HG02840 (cell line): ENCODE data around the gene NFAM1.

Source experiments
- ATAC-seq: cut with Tn5 transposase; IDR thresholded peaks from one replicate; pipeline ENCODE4 v1.9.1; 2021; ENCODE audit warnings: mild to moderate bottlenecking, moderate library complexity, moderate number of reproducible peaks; ENCODE audit not compliant: unreplicated experiment, low FRiP score

Gene NFAM1

DNA sequence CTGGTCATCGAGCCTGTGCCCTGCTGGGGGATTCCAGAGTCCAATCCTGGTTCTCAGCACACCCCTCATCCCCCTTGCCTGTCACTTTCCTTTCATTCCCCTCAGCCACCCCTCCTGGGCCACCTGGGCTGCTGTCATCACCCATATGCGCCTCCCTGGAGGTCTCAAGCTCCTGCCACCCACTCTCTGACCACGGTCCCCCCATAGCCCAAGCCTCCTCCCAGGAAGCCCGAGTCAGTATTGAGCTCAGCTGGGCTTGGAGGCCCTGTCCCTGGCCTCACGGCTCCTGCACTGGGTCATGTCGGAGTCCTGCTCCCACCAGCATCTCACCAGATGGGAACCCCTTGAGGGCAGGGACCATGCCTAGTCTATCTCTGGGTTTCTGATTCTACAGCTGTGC, 44.6 kb downstream of the NFAM1 start:
- ATAC-seq, result no peak

GRCh38 chr22:42385696-42386095, 46.5 kb downstream of the NFAM1 start:
- ATAC-seq, result no peak

GRCh38 chr22:42384506-42384905, 47.7 kb downstream of the NFAM1 start:
- no peak for ATAC-seq

DNA sequence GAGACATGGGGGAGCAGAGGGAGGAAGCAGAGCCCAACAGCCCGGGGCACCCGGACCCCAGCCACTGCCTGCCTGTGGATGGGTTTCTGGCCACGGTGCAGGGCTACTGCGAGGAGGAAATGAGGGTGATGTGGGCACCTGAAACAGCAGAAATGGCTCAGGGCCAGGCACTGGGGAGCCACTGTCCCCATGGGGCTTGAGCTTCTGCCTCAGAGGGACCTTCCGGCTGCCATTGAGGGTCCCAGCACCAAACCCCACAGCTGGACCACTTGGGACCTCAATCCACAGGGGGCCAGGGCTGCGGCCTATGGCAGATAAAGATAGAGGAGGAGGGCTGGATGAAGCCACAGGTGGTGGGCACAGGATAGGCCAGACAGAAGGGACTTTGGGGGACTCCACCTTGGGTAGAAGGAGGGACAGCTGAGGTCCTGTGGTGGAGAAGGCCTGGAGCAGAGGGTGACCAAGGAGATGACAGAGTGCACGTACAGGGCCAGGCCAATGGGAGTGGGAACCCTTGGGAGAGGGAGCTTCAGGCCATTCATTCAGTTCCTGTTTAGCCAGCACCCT, 48.3 kb downstream of the NFAM1 start:
- no peak for ATAC-seq

DNA sequence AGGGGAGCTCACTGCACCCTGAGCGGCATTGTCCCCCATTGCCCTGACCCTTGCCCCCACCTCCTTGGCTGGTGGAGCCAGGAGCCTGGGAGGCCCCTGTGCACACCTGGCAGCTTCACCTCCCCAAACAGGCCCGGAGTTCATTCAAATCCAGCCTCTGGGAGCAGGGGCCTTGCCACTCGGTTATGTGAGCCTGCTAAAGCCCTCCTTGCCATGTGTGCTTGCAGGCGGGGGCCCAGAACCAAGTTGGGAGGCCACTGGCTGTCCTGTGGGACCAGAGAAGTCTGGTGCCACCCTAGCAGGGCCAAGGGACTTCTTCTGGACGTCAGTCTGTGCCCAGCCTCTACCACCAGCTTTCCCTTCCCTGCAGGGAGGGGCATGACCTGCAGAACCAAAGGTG, 48.9 kb downstream of the NFAM1 start:
- ATAC-seq, result no peak

DNA sequence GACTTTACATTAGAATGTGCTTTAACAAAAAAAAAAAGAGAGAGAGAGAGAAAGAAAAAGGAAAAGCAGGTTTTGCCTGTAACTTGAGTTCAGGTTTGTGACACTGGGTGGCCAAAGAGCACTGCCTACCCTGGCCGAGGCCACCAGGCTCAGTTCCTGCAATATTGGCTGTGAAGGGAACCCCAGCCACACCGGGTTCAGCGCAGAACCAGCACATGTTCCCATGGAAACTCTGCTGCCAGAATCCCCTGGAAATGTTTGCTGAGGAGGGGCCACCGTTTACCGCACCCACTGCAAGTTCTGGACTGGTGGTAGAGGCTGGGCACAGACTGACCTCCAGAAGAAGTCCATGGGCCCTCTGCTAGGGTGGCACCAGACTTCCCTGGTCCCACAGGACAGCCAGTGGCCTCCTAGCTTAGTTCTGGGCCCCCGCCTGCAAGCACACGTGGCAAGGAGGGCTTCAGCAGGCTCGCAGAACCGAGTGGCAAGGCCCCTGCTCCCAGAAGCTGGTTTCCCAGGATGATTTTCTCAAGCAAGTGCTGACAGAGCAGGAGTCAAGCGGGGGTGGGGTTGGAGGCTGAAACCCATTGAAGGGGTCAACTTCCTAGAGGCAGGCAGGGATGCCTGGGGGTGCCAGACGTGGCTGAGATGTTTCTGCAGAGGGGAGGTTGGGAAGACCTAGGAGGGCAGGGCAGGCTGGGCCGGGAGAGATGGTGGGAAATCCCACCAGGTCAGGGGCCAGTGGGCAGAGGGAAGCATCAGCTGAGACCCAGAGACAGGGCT, 51.2 kb downstream of the NFAM1 start:
- no peak for ATAC-seq

GRCh38 chr22:42379966-42380537, 52.2 kb downstream of the NFAM1 start:
- ATAC-seq, result no peak

DNA sequence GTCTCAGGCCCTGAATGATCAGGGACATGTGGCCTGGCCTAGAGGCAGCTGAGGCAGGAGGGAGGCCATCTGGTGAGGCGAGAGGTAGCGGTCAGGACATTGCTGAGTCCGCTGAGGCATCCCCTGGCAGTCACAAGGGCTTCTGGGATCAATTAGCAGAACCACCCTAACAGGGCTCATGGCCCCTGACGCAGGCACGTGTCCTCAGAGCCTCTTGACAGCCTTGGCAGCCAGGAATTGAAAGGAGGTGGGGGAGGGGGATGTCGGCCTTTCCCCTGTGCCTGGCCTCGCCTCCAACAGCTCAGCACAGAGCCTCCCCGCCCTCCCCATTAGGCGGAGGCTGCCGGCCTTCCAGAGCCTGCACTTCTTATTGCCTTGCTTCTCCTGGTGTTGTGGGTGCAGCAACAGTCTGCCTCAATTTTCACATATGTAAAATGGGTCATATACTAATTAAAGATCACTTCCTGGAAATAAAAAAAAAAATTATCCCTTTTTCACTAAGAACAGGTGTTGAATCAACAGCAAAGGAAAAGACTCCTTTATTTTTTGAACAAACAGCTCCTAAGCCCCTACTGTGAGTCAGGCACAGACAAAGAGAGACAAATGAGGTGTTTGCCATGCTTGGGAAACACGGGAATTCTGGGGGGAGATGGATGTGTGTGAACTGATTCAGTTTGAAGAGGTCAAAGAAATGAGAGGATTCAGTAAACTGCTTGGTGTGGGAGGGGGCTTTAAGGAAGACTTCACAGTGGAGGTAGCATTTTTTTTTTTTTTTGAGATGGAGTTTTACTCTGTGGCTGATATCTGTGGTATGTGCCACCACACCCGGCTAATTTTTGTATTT, 55.3 kb downstream of the NFAM1 start:
- no peak for ATAC-seq

- ATAC-seq, result no peak
Observed at GRCh38 chr22:42375982-42376381, 56.2 kb downstream of the NFAM1 start.

GRCh38 chr22:42372976-42373375, 59.2 kb downstream of the NFAM1 start:
- no peak for ATAC-seq

DNA sequence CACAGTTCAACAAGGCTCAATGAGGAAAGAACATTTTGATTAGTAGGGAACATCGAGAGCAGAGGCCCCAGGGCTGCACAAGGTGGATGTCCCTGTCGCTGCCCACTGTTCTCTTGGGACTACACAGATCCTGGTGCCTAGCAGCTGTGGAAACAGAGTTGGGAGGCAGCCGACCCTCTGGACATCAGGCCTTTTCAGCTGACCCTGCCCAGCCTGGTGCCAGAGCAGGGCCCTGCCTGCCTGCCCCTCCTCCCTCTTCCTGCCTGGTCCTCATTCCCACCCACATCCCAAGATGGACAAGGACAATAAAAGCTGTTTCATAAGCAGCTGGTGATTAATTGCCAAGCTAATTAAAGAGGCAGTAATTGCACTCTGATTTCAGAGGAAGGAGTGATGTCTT, 60.7 kb downstream of the NFAM1 start:
- no peak for ATAC-seq

- no peak for ATAC-seq
Observed at GRCh38 chr22:42371099-42371498, 61.1 kb downstream of the NFAM1 start.

DNA sequence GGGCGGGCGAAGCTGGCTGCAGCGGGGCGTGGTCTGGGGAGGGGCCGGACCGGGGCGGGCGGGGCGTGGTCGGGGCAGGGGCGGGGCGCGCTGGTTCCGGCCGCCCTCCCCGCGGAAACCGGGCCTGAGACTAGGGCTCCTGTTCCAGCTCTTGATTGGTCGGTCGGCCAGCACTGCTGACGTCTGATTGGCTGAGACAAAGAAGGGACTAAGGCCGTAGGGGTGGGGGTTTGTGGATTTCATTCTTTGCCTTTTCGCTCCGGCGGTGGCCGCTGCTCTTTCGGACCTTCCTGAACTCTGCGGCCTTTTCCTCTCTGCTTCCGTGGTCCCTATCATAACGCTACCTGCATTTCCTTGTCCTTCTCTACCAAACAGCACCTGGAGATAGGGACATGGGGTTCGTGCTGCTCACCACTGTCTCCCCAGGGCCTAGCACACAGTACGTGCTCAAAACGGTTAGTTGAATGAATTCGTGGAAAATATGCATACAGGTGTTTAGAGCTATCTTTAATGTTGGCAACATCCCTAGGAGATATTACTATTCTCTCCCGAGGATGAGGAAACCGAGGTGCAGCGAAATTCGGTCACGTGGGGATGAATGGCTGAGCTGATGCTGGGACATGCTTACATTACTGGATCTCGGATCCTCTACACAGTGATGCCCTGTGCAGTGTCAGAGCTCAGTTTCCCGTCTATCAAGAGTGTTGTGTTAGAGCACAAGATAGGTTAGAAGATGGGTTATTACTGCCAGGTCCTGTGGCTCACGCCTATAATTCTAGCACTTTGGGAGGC, 62.8 kb downstream of the NFAM1 start:
- peak; percentile 85 for ATAC-seq

DNA sequence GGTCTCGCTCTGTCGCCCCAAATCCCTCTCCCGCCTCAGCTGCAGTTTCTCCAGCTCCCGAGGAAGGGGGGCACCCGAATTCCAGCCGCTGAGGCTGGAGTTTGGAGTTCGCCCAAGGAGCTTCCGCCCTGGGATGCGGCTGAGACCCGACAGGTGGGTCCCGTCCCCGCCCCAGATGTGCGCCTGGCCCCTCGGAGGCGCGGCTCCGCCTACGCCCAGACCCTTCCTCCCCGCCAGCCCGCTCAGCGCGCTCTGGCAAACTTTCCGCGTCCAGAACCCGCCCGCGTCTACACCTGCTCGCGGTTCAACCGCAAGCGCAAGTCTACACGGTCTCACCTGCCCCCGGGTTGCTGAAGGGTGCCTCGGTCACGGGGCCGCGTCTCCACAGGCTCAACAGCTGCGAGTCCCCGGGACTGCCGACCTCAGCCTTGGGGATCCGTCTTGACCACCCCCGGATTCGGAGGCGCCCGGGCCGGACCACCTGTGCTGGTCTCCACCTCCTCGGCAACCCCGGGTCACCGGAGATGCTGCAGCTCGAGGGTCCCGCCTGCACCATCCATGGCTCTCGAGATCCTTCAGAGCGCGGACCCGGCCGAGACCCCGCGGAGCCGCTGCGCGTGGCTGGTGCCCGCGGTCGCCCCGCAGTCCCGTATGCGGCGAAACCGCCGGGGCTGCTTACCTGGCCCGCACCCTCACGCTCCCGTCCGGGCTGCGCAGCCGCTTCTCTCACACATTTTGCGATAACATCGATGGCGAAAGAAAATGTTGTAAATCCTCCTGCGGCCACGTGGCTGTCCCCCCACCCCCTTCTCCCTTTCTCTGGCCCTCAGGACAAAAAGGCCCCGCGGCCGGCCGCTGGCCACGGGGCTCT, 63.6 kb downstream of the NFAM1 start:
- ATAC-seq, result peak; percentile 20

DNA sequence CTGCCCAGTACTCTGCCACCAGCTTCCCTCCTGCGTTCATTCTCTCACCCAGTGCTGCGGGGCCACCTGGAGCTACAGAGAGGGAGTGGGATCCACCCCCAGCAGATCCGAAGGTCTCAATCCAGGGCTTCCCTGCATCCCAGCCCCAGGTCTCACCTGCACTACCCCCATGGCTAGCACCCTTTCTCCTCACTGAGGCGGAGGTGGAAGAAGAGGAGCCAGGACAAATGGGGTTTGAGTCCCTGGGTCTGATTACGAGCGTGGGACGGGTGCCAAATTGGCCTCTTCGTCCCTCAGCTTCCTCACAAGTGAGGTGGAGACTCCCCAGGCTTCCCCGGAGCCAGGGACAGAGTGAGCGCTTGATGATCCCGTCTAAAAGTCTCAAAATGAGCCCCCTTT, 64.2 kb downstream of the NFAM1 start:
- ATAC-seq, result no peak

DNA sequence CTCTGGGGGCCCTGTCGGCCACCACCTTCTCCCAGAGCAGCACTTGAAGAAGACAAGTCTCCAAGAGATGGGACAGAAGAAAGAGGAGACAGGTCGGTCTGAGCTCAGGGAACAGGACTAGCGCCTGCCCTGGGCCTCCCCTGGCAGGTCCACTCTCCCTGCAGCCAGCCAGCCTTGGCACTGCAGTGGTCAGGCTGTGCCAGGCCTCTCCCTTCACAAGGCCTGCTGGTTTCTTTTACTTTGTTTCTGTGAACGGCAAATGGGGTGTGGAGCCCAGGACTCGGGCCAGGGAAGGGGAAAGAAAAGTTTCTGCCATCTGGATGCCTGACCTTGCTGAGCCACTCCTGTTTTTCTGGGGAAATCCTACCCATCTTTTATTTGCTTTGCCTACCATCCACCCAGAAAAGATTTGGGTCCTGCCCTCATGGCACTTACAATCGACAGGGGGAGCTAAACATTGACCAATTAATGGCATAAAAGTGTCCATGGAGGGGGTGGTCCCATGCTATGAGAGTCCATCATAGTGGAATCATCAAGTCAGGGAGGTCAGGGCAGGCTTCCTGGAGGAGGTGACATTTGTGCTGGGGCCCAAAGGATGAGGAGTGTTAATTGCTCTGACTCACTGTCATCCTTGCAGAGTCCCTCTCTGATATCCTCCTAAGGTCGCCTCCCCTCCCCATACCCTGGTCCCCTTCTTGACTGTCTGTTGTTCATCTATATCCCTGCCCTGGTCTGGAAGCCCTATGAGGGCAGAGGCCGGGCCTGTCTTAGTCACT, 65.2 kb downstream of the NFAM1 start:
- ATAC-seq, result no peak

DNA sequence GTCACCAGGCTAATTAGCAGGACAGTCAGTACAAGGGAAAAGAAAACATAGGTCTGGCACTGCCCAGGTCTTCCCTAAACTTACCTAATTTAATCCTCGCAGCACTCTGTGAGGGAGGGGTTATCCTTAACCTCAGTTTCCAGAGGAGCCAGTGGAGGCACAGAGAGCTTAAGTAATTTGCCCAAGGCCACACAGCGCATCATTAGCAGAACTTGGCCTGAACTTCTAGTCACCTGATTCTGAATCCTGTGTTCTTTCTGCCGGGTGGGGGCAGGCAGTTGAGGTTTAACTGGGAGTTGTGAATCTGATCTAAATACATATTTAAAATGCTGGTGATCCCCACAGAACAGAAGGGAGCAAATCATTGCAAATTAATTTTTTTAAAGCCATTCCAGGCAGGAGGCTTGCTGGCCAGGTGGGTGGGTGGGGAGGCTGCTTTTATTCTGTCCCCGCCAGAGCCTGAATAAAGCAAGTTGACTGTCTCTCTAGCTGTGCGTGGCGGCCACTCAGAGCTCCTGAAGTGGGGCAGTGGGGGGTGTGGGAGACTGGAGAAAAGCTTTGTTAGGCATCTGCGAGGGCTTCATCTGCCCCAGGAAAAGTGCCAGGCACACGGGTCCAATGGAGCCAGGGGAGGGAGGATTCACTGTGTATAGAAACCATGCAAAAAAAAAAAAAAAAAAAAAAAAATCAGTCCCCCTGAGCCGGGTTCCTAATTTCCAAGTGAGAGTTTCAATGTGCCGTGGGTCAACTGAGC, 66.1 kb downstream of the NFAM1 start:
- no peak for ATAC-seq
